Sigmoid colon (tissue), 7 donors: ENCODE measurements around the gene PPME1. TPM values are rescaled to one million over a fixed set of nuclear protein-coding genes. Genes with fewer than 3 reads are reported as not detected.

Source experiments
- DNase-seq: peaks from one replicate; pipeline ENCODE4 v3.0.0-alpha.2; 2019
- H3K27ac ChIP-seq, 4 donors: fragments of 200-600 bp; sonication (generic); one replicate each; pipeline ENCODE4 v1.5.1; 2016 to 2019; ENCODE audit warnings: mild to moderate bottlenecking in 1 of 4
- H3K27me3 ChIP-seq, 3 donors: fragments of 200-600 bp; sonication (generic); one replicate each; pipeline ENCODE4 v1.5.1; 2019; ENCODE audit warnings: mild to moderate bottlenecking in 1 of 3
- H3K36me3 ChIP-seq, 4 donors: fragments of 200-600 bp; sonication (generic); one replicate each; pipeline ENCODE4 v1.5.1; 2016 to 2019
- H3K4me1 ChIP-seq, 4 donors: fragments of 200-600 bp; sonication (generic); one replicate each; pipeline ENCODE4 v1.5.1; 2017 to 2019
- H3K4me3 ChIP-seq, 4 donors: fragments of 200-600 bp; sonication (generic); one replicate each; pipeline ENCODE4 v1.5.1; 2017 to 2019; ENCODE audit warnings: mild to moderate bottlenecking in 2 of 4, moderate library complexity in 1 of 4
- H3K9me3 ChIP-seq, 4 donors: fragments of 200-600 bp in 3 of 4; sonication (generic) in 3 of 4; one replicate each; pipeline versions ENCODE4 v1.5.1 to v1.6.1; 2013 to 2019
- EP300 ChIP-seq, 4 donors: sonication (generic); formaldehyde crosslinking; IDR thresholded peaks; one replicate each; pipeline ENCODE4 v1.6.1; 2017; ENCODE audit warnings: antibody characterized with exemption in 4 of 4
- POLR2A ChIP-seq, 2 donors: fragments of 450-650 bp; IDR thresholded peaks; one replicate each; pipeline ENCODE4 v1.6.1; 2016; ENCODE audit warnings: antibody characterized with exemption in 2 of 2, mild to moderate bottlenecking in 2 of 2, moderate library complexity in 2 of 2
- POLR2AphosphoS5 ChIP-seq, 4 donors: sonication (generic); formaldehyde crosslinking; IDR thresholded peaks; one replicate each; pipeline ENCODE4 v1.6.1; 2017; ENCODE audit warnings: antibody characterized with exemption in 4 of 4
- WGBS, 2 donors: extraction: QIAGEN DNeasy Blood & Tissue Kit; methylation state at CpG; one replicate each; pipeline ENCODE4 v1.1.7; 2013; 5-methylcytosine and 5-hydroxymethylcytosine counted together
- intact Hi-C: fragments of 100-400 bp; cut with DNase I; formaldehyde crosslinking; loops from one replicate; pipeline ENCODE4 v1.15.1; 2023
- polyA plus RNA-seq, 3 donors: library from polyadenylated mRNA; stranded (reverse); fragments of 200-250 nt; gene quantifications; one replicate each; pipeline ENCODE4 v1.2.3, GENCODE V29; 2013
- total RNA-seq, 4 donors: library from RNA; depleted of rRNA; stranded (reverse); fragments of >200 nt; gene quantifications; one replicate each; pipeline ENCODE4 v1.1.0, GENCODE V29; 2016
- TF ChIP-seq, protein P1 (sequence below), 4 experiments: fragments of 450-650 bp in 3 of 4; fragments of 200-600 bp in 1 of 4; IDR thresholded peaks; one replicate each; pipeline ENCODE4 v1.5.1; 2016 to 2019; ENCODE audit warnings: antibody characterized with exemption in 4 of 4, mild to moderate bottlenecking in 3 of 4, moderate library complexity in 2 of 4
- donor health status: healthy with polysubstance abuse.
- donor health status: Bipolar disorder and iron deficiency.
- donor health status: healthy.

Gene PPME1
- total and polyA plus RNA-seq, 7 donors, result 10.8 to 22.7 (median 19.3) TPM

DNA sequence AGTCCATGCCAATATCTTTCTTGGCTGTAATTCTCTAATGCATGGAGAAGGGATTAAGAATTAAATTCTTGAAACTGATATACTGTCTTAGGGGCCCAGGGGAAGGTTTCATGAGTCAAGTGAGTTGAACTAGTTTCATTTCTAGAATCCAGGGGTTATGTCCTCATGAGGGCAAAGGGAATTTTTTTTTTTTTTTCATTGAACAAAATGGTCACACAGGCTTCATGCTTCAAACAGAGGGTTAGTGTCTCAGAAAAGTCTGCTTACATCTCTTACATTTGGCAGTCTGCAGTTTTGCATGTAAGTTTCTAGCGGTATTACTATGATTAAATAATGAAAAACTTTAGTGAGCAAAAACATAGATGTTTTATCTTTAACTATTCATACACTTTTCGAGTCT lies 32.9 kb downstream of the PPME1 start:
- Histone ChIP-seq H3K36me3 (peaks cover 0 to 47% (median 5%) of the 10 kb centered on the region in 4 donors), H3K9me3 (no peaks in the 10 kb centered on the region), H3K27ac (no peak overlapping the region), H3K4me3 (no peak overlapping the region), H3K27me3 (no peaks in the 10 kb centered on the region), H3K4me1 (no peaks in the 10 kb centered on the region)
- WGBS, 2 donors, result 96 to 99% methylated on average over 2 of the region's 2 CpGs
- intact Hi-C loops, result no loop called here
- DNase-seq, result no peak
- TF ChIP-seq POLR2AphosphoS5 (IDR thresholded peaks at IDR 0.05) (no peak), EP300 (IDR thresholded peaks at IDR 0.05) (no peak), POLR2A (IDR thresholded peaks at IDR 0.05) (no peak)
- TF ChIP-seq, protein P1, sequence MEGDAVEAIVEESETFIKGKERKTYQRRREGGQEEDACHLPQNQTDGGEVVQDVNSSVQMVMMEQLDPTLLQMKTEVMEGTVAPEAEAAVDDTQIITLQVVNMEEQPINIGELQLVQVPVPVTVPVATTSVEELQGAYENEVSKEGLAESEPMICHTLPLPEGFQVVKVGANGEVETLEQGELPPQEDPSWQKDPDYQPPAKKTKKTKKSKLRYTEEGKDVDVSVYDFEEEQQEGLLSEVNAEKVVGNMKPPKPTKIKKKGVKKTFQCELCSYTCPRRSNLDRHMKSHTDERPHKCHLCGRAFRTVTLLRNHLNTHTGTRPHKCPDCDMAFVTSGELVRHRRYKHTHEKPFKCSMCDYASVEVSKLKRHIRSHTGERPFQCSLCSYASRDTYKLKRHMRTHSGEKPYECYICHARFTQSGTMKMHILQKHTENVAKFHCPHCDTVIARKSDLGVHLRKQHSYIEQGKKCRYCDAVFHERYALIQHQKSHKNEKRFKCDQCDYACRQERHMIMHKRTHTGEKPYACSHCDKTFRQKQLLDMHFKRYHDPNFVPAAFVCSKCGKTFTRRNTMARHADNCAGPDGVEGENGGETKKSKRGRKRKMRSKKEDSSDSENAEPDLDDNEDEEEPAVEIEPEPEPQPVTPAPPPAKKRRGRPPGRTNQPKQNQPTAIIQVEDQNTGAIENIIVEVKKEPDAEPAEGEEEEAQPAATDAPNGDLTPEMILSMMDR (IDR thresholded peaks at IDR 0.05), result no peak

DNA sequence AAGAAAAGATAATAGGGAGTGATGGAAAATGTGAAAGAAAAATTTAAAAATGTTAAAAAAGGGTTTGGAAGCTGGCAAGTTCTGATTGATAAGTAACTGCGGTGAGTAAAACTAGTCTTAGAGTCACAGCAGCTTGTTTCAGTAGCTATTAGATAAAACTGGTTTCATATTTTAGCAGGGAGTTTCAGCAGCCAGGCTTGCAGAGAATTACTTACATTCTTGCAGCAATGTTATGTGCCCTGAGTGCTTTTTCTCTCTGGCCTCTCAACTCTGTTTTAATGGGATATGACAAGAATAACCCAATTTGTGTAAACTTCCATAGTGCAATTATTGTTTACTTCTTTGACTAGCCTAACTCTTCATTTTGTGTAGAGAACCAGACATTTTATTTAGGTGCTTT lies 33.6 kb downstream of the PPME1 start:
- Histone ChIP-seq H3K27me3 (no peaks in the 10 kb centered on the region), H3K36me3 (peaks cover 0 to 54% (median 11%) of the 10 kb centered on the region in 4 donors), H3K4me1 (no peaks in the 10 kb centered on the region), H3K27ac (no peak overlapping the region), H3K9me3 (no peaks in the 10 kb centered on the region), H3K4me3 (no peak overlapping the region)
- DNase-seq, result no peak
- TF ChIP-seq, protein P1 (IDR thresholded peaks at IDR 0.05), result no peak
- TF ChIP-seq POLR2A (IDR thresholded peaks at IDR 0.05) (no peak), EP300 (IDR thresholded peaks at IDR 0.05) (no peak), POLR2AphosphoS5 (IDR thresholded peaks at IDR 0.05) (no peak)
- intact Hi-C loops, result no loop called here
- WGBS, 2 donors, result 96 to 97% methylated on average over 1 of the region's 1 CpG

DNA sequence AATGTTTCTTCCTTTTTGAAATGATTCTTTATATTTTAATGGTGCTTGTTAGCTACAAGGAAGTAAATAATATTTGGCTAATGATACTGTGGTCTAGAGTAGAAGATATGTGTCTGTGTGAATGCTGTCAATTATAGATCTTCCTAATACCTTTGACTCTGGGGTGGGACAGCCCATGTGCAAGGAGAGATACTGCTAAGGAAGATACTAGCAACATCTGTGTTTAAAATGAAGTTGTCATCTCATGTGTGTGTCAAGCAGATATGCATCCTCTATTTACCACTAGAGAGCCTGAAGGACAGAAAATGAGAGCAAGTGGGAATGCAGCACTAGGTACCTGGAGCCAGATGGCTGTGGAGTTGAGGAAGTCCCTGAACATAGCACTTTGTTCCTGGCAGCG lies 34.1 kb downstream of the PPME1 start:
- H3K4me3 ChIP-seq, result no peak overlapping the region
- H3K27me3 ChIP-seq, result no peaks in the 10 kb centered on the region
- no peak overlapping the region for H3K27ac ChIP-seq
- intact Hi-C loops, result no loop called here
- no peaks in the 10 kb centered on the region for H3K4me1 ChIP-seq
- H3K9me3 ChIP-seq, result no peaks in the 10 kb centered on the region
- DNase-seq, result no peak
- H3K36me3 ChIP-seq, result peaks cover 0 to 59% (median 15%) of the 10 kb centered on the region in 4 donors
- 61 to 98% methylated on average over 1 of the region's 1 CpG for WGBS, 2 donors
- TF ChIP-seq POLR2A (IDR thresholded peaks at IDR 0.05), result no peak
- TF ChIP-seq POLR2AphosphoS5 (IDR thresholded peaks at IDR 0.05), result no peak
- TF ChIP-seq EP300 (IDR thresholded peaks at IDR 0.05), result no peak
- TF ChIP-seq, protein P1 (IDR thresholded peaks at IDR 0.05), result no peak

DNA sequence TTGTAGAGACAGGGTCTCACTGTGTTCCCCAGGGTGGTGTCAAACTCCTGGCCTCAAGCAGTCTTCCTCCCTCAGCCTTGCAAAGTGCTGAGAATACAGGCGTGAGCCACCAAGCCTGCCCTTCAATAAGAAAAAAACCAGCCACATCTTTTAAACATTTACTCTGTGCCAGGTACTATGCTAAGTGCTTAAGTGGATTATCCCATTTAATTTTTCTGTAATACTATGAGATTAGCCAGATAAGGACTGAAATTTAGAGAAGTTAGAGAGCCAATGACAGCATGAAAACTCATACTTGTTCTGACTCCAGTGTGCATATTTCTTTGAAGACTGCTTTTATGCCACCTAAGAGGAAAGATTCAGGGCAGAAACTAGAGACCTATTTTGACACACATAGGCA lies 35.7 kb downstream of the PPME1 start:
- no peak for DNase-seq
- Histone ChIP-seq H3K4me1 (no peaks in the 10 kb centered on the region), H3K36me3 (peaks cover 0 to 67% (median 16%) of the 10 kb centered on the region in 4 donors), H3K9me3 (no peaks in the 10 kb centered on the region), H3K4me3 (no peak overlapping the region), H3K27me3 (no peaks in the 10 kb centered on the region), H3K27ac (no peak overlapping the region)
- no peak for TF ChIP-seq POLR2A (IDR thresholded peaks at IDR 0.05)
- TF ChIP-seq, protein P1 (IDR thresholded peaks at IDR 0.05), result no peak
- no peak for TF ChIP-seq EP300 (IDR thresholded peaks at IDR 0.05)
- TF ChIP-seq POLR2AphosphoS5 (IDR thresholded peaks at IDR 0.05), result no peak
- intact Hi-C loops, result no loop called here
- 91 to 100% methylated on average over 1 of the region's 1 CpG for WGBS, 2 donors

DNA sequence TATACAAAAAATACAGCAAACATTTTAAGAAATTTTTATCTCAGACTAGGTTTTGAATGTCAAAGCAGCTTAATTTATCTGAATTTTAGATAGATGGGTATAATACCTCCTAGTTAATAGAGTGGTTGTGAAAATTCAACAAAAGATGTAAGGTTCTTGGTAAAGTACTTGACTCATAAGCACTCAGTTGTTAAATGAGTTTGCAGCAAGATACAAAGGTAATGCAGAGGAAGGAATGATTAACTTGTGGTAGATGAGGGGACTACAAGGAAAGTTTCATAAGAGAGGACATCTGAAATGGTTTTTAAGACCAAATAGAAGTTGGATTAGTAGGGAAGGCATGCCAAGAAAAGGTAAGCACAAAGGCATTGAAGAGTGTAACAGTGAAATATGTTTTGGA lies 37.4 kb downstream of the PPME1 start:
- TF ChIP-seq POLR2AphosphoS5 (IDR thresholded peaks at IDR 0.05) (no peak), POLR2A (IDR thresholded peaks at IDR 0.05) (no peak), EP300 (IDR thresholded peaks at IDR 0.05) (no peak)
- TF ChIP-seq, protein P1 (IDR thresholded peaks at IDR 0.05), result no peak
- H3K4me1 ChIP-seq, result no peaks in the 10 kb centered on the region
- DNase-seq, result no peak
- H3K9me3 ChIP-seq, result no peaks in the 10 kb centered on the region
- H3K27ac ChIP-seq, result no peak overlapping the region
- intact Hi-C loops, result no loop called here
- H3K36me3 ChIP-seq, result peaks cover 0 to 76% (median 16%) of the 10 kb centered on the region in 4 donors
- no peaks in the 10 kb centered on the region for H3K27me3 ChIP-seq
- H3K4me3 ChIP-seq, result no peak overlapping the region
